ENCODE data around the gene NLN. TPM values are rescaled to one million over a fixed set of nuclear protein-coding genes. Genes with fewer than 3 reads are reported as not detected.

NLN gene
- total RNA-seq, 4 donors from 2014 or later: 1.6 to 16.5 (median 9.0) TPM

DNA sequence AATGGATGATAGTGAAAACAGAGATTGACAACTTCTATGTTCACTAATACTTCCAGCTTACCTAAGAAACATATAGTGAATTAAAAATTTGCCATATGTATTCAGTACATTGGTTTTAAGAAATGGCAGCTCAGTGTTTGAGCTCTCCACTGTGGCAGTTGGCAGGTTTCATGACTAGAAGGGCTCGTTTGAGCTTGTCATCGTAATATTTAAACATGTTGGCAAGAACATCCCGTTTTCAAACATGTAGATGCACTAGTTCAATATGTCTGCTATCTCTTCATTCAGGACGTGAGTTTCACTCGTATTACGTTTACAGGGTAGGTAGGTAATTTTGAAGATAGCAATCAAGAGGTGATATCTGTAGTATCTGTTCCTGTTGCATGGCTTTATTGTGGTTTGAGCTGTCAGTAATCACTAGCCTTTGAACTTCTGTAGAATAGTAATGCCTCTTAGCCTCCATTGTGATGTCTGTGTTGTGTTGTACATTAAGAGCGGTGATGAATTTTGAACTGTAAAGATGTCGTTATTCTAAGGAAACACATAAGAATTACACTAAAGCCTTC, 74.8 kb downstream of the NLN start:
- Histone ChIP-seq H3K36me3 (no peaks in the 10 kb centered on the region), H3K4me3 (no peak overlapping the region), H3K27ac (no peak overlapping the region), H3K9me3 (no peaks in the 10 kb centered on the region), H3K27me3 (no peaks in the 10 kb centered on the region), H3K4me1 (no peaks in the 10 kb centered on the region)
- in situ Hi-C loops (cut with MboI; ENCODE audit: low pct_ligation_motif_present in 1 of 4, low pct_unique_long_range_greater_than_20kb in 1 of 4, low sequenced_read_pairs in 3 of 4) (no loop called here), intact Hi-C loops (cut with DNase I; ENCODE audit: low total_unique reads) (no loop called here)
- 86 to 87% methylated on average over 6 to 8 of the region's 8 CpGs for WGBS, 2 donors (ENCODE audit: low coverage in 1 of 2)
- TF ChIP-seq EP300 (IDR thresholded peaks at IDR 0.05; ENCODE audit: low read depth) (no peak), POLR2AphosphoS5 (IDR thresholded peaks at IDR 0.05) (no peak), POLR2A (IDR thresholded peaks at IDR 0.05) (no peak)
- TF ChIP-seq, protein P1, sequence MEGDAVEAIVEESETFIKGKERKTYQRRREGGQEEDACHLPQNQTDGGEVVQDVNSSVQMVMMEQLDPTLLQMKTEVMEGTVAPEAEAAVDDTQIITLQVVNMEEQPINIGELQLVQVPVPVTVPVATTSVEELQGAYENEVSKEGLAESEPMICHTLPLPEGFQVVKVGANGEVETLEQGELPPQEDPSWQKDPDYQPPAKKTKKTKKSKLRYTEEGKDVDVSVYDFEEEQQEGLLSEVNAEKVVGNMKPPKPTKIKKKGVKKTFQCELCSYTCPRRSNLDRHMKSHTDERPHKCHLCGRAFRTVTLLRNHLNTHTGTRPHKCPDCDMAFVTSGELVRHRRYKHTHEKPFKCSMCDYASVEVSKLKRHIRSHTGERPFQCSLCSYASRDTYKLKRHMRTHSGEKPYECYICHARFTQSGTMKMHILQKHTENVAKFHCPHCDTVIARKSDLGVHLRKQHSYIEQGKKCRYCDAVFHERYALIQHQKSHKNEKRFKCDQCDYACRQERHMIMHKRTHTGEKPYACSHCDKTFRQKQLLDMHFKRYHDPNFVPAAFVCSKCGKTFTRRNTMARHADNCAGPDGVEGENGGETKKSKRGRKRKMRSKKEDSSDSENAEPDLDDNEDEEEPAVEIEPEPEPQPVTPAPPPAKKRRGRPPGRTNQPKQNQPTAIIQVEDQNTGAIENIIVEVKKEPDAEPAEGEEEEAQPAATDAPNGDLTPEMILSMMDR (IDR thresholded peaks at IDR 0.05): no peak
- no peak for DNase-seq

DNA sequence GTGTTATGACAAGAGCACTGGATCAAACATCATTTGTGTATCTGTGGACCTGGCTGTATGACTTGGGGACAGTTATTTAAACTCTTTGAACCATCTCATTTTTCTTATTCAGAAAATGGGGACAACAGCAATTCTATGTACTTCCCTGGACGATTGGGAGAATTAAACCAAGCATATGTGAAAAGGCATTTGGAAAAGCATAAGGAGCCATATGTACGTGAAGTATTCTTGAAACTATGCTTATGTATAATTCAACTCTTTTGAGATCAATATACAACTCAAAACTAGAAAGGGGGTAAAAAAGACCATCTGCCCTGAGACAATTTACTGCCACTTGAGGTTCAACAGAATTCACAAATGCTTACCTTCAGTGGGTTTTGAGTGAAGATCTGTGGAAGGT, 75.5 kb downstream of the NLN start:
- Histone ChIP-seq H3K36me3 (no peaks in the 10 kb centered on the region), H3K27me3 (no peaks in the 10 kb centered on the region), H3K27ac (no peak overlapping the region), H3K4me3 (no peak overlapping the region), H3K9me3 (no peaks in the 10 kb centered on the region), H3K4me1 (no peaks in the 10 kb centered on the region)
- no peak for DNase-seq
- no peak for TF ChIP-seq POLR2A (IDR thresholded peaks at IDR 0.05)
- no peak for TF ChIP-seq POLR2AphosphoS5 (IDR thresholded peaks at IDR 0.05)
- TF ChIP-seq, protein P1 (IDR thresholded peaks at IDR 0.05): no peak
- no peak for TF ChIP-seq EP300 (IDR thresholded peaks at IDR 0.05; ENCODE audit: low read depth)
- in situ Hi-C loops (cut with MboI; ENCODE audit: low pct_ligation_motif_present in 1 of 4, low pct_unique_long_range_greater_than_20kb in 1 of 4, low sequenced_read_pairs in 3 of 4) (no loop called here), intact Hi-C loops (cut with DNase I; ENCODE audit: low total_unique reads) (no loop called here)
- 86 to 90% methylated on average over 2 of the region's 2 CpGs for WGBS, 2 donors (ENCODE audit: low coverage in 1 of 2)

DNA sequence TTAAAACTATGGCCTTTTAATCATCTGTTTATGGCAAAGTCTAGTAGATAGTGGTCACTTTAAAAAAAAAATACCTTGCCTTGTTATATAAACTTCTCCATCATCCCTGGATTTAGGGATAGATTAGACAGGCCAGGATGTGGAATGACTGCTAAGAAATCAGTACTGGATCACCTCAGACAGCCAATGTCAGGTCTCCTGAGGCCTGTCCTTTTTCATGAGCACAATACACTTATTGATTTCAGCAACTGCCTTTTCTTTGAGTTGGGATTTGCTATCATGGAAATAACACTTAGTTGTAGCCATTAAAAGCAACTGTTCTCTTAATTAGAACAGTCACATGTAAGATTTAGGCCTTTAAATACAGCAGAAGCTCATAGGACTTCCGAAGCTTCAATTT, 77.9 kb downstream of the NLN start:
- WGBS, 2 donors (ENCODE audit: low coverage in 1 of 2): 86 to 100% methylated on average over 1 of the region's 1 CpG
- in situ Hi-C loops (cut with MboI; ENCODE audit: low pct_ligation_motif_present in 1 of 4, low pct_unique_long_range_greater_than_20kb in 1 of 4, low sequenced_read_pairs in 3 of 4): no loop called here
- Histone ChIP-seq H3K4me1 (no peaks in the 10 kb centered on the region), H3K9me3 (no peaks in the 10 kb centered on the region), H3K27ac (no peak overlapping the region), H3K36me3 (no peaks in the 10 kb centered on the region), H3K27me3 (no peaks in the 10 kb centered on the region), H3K4me3 (no peak overlapping the region)
- intact Hi-C loops (cut with DNase I; ENCODE audit: low total_unique reads): no loop called here
- DNase-seq: no peak
- TF ChIP-seq EP300 (IDR thresholded peaks at IDR 0.05; ENCODE audit: low read depth): no peak
- TF ChIP-seq, protein P1 (IDR thresholded peaks at IDR 0.05): no peak
- no peak for TF ChIP-seq POLR2AphosphoS5 (IDR thresholded peaks at IDR 0.05)
- no peak for TF ChIP-seq POLR2A (IDR thresholded peaks at IDR 0.05)

DNA sequence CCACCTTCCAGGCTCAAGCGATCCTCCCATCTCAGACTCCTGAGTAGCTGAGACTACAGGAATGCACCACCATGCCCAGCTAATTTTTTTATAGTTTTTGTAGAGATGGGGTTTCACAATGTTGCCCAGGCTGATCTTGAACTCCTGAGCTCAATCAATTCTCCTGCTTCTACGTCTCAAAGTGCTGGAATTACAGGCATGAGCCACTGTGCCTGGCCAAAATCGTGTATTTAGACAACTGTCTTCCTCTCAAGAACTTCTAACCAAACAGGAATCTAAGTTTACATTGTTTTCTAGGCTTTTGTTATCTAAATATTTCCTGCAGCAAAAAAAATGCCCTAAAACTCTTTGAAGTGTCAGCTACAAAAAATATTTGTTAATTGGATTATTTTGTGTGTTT, 78.8 kb downstream of the NLN start:
- 86 to 89% methylated on average over 3 of the region's 3 CpGs for WGBS, 2 donors (ENCODE audit: low coverage in 1 of 2)
- in situ Hi-C loops (cut with MboI; ENCODE audit: low pct_ligation_motif_present in 1 of 4, low pct_unique_long_range_greater_than_20kb in 1 of 4, low sequenced_read_pairs in 3 of 4): no loop called here

More for the DNA sequence above, 78.8 kb downstream of the NLN start:
- H3K9me3 ChIP-seq: no peaks in the 10 kb centered on the region
- no peaks in the 10 kb centered on the region for H3K36me3 ChIP-seq
- H3K27me3 ChIP-seq: no peaks in the 10 kb centered on the region
- H3K4me1 ChIP-seq: no peaks in the 10 kb centered on the region
- intact Hi-C loops (cut with DNase I; ENCODE audit: low total_unique reads): no loop called here
- TF ChIP-seq POLR2AphosphoS5 (IDR thresholded peaks at IDR 0.05) (no peak), EP300 (IDR thresholded peaks at IDR 0.05; ENCODE audit: low read depth) (no peak), POLR2A (IDR thresholded peaks at IDR 0.05) (no peak)
- TF ChIP-seq, protein P1 (IDR thresholded peaks at IDR 0.05): no peak
- no peak for DNase-seq
- no peak overlapping the region for H3K4me3 ChIP-seq
- H3K27ac ChIP-seq: peak overlapping the region in 1 of 4 donors; percentile 9
